ENCODE results near the gene DAPK1. TPM values are rescaled to one million over a fixed set of nuclear protein-coding genes. Genes with fewer than 3 reads are reported as not detected.
A peak's percentile ranks its signal among the peaks of the same experiment; 100 is the strongest.

Gene DAPK1
- 0.64 and 0.79 TPM in 2 replicates for total RNA-seq

DNA sequence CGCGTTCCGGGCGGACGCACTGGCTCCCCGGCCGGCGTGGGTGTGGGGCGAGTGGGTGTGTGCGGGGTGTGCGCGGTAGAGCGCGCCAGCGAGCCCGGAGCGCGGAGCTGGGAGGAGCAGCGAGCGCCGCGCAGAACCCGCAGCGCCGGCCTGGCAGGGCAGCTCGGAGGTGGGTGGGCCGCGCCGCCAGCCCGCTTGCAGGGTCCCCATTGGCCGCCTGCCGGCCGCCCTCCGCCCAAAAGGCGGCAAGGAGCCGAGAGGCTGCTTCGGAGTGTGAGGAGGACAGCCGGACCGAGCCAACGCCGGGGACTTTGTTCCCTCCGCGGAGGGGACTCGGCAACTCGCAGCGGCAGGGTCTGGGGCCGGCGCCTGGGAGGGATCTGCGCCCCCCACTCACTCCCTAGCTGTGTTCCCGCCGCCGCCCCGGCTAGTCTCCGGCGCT lies at the start of gene DAPK1:
Gene DAPK1 (plus strand): TSS at position 264 of the 442 bp plus-strand sequence. CDS start 1,211 bp downstream, outside the sequence.
- no peak for DNase-seq (ENCODE audit: low read depth)
- Histone ChIP-seq H3K27me3 (ENCODE audit: control insufficient read depth, insufficient read depth, low read length) (peaks cover 3% of the 10 kb centered on the region), H3K4me3 (ENCODE audit: low read depth, low read length) (peak within 1 kb of the TSS; percentile 27), H3K36me3 (ENCODE audit: control insufficient read depth, insufficient read depth, low read length) (no peaks in the 10 kb centered on the region)
- TF ChIP-seq, protein P1, sequence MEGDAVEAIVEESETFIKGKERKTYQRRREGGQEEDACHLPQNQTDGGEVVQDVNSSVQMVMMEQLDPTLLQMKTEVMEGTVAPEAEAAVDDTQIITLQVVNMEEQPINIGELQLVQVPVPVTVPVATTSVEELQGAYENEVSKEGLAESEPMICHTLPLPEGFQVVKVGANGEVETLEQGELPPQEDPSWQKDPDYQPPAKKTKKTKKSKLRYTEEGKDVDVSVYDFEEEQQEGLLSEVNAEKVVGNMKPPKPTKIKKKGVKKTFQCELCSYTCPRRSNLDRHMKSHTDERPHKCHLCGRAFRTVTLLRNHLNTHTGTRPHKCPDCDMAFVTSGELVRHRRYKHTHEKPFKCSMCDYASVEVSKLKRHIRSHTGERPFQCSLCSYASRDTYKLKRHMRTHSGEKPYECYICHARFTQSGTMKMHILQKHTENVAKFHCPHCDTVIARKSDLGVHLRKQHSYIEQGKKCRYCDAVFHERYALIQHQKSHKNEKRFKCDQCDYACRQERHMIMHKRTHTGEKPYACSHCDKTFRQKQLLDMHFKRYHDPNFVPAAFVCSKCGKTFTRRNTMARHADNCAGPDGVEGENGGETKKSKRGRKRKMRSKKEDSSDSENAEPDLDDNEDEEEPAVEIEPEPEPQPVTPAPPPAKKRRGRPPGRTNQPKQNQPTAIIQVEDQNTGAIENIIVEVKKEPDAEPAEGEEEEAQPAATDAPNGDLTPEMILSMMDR (IDR thresholded peaks at IDR 0.05; ENCODE audit: insufficient read depth, low read length, severe bottlenecking) = no peak
- no peak for FAIRE-seq

DNA sequence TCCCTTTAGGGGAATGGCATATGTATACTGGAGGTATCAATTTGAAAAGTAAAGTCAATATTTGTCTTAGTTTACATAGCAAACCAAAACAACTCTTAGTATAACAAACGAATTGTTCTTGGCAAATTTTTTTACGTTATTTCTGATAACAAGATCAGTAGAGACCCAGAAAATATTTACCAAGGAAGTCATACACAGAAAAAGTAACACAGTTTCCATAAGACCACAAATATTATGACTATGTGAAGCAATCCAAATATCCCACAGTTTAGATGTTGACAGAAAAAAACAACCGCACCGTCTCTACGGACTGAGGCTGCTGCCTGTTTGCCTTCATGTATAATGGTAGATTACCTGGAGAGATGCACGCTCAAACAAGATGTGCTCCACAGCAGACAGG lies 46.5 kb upstream of the DAPK1 start:
- no peak for FAIRE-seq
- Histone ChIP-seq H3K27me3 (ENCODE audit: control insufficient read depth, insufficient read depth, low read length) (no peaks in the 10 kb centered on the region), H3K4me3 (ENCODE audit: low read depth, low read length) (no peak overlapping the region), H3K36me3 (ENCODE audit: control insufficient read depth, insufficient read depth, low read length) (no peaks in the 10 kb centered on the region)
- DNase-seq (ENCODE audit: low read depth) = no peak
- TF ChIP-seq, protein P1 (IDR thresholded peaks at IDR 0.05; ENCODE audit: insufficient read depth, low read length, severe bottlenecking) = no peak

- no peak overlapping the region for H3K4me3 ChIP-seq (ENCODE audit: low read depth, low read length)
- no peak for FAIRE-seq
- TF ChIP-seq, protein P1 (IDR thresholded peaks at IDR 0.05; ENCODE audit: insufficient read depth, low read length, severe bottlenecking) = no peak
These were observed 42.3 kb upstream of the DAPK1 start for GRCh38 chr9:87455407-87455806.

DNA sequence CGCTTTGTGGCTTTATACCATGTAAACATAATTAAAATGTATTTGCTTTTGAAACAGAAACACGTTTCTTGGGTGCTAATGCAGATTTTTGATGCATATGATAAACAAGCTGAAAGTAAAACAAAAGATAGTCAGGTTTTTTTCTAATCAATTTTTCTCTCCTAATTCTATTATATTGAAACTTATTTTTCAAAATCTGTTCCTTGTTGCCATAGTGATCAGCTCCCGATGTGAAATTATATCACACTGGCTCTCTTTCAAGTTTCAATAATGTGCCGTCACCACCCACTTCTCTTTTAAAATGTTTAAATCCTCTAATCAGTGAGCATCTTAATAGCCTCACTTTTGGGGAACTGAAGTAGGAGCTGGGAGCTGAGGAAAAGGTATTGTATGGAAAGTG lies 36.4 kb upstream of the DAPK1 start:
- FAIRE-seq (no peak), DNase-seq (ENCODE audit: low read depth) (no peak)
- Histone ChIP-seq H3K36me3 (ENCODE audit: control insufficient read depth, insufficient read depth, low read length) (no peaks in the 10 kb centered on the region), H3K4me3 (ENCODE audit: low read depth, low read length) (no peak overlapping the region), H3K27me3 (ENCODE audit: control insufficient read depth, insufficient read depth, low read length) (no peaks in the 10 kb centered on the region)
- TF ChIP-seq, protein P1 (IDR thresholded peaks at IDR 0.05; ENCODE audit: insufficient read depth, low read length, severe bottlenecking) = no peak

More at GRCh38 chr9:87455407-87455806, 42.3 kb upstream of the DAPK1 start:
- Histone ChIP-seq H3K27me3 (ENCODE audit: control insufficient read depth, insufficient read depth, low read length) (no peaks in the 10 kb centered on the region), H3K36me3 (ENCODE audit: control insufficient read depth, insufficient read depth, low read length) (no peaks in the 10 kb centered on the region)
- no peak for DNase-seq (ENCODE audit: low read depth)

GRCh38 chr9:87464110-87464991 lies 33.3 kb upstream of the DAPK1 start:
- no peak for FAIRE-seq
- TF ChIP-seq, protein P1 (IDR thresholded peaks at IDR 0.05; ENCODE audit: insufficient read depth, low read length, severe bottlenecking) = no peak
- Histone ChIP-seq H3K4me3 (ENCODE audit: low read depth, low read length) (no peak overlapping the region), H3K27me3 (ENCODE audit: control insufficient read depth, insufficient read depth, low read length) (no peaks in the 10 kb centered on the region), H3K36me3 (ENCODE audit: control insufficient read depth, insufficient read depth, low read length) (no peaks in the 10 kb centered on the region)
- DNase-seq (ENCODE audit: low read depth) = peak; percentile 34
